ENCODE data around the gene HMCN1. TPM values are rescaled to one million over a fixed set of nuclear protein-coding genes. Genes with fewer than 3 reads are reported as not detected.

Gene HMCN1
- total RNA-seq, 1 experiment from 2014 or later = 0.23 TPM

DNA sequence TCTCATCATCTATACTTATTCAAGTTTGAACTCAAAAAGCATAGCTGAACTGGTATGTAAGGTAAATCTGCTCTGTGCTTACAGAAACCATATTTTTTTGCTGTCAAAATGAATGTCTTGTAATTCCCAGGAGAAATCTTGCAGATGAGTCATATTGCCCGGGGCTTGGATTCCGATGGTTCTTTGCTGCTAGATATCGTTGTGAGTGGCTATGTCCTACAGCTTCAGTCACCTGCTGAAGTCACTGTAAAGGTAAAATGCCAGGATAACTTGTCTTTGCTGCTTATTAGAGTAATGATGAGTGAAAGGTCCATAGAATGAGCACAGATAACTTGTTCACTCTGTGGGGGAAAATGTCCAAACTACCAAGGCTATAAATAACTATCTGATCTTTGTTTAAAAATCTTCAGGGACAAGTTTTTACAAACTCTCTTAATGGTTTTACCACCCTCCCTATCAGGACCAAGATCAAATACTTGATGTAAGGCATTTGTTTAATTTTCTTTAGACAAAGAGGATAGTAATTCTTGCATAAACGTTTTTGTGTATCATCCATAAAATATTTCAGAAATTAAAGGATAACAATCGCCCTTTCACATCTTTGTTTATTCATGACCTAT is 418.5 kb downstream of the HMCN1 start:
- in situ Hi-C loops (cut with HindIII; ENCODE audit: low pct_unique_long_range_greater_than_20kb, low sequenced_read_pairs) = no loop called here

DNA sequence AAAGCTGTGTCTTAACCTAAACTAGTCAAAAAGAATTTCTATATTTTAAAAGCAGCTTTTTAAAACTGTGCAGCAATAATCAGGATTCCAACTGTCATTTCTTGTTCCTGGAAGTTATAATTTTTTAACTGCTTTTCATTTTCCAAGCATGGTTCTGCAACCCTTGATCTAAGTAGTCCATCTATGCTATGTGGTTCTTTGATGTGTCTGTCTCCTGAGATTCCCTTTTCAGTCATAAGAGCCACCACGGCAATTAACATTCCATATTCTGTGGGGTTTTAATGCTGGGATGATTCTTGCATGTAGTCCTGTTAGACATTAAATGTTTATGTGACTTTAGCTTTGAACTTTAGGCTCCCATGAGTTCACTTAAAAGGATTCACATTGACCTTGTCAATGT is 420.5 kb downstream of the HMCN1 start:
- ChIA-PET POLR2A (no interaction called here), CTCF (no interaction called here)
- H3K4me3 ChIP-seq (ENCODE audit: low read depth in 2 of 2, low read length in 2 of 2) = no peak overlapping the region
- H3K27ac ChIP-seq (ENCODE audit: low read length) = no peak overlapping the region
- in situ Hi-C loops (cut with HindIII; ENCODE audit: low pct_unique_long_range_greater_than_20kb, low sequenced_read_pairs) (no loop called here), intact Hi-C loops (cut with micrococcal nuclease; ENCODE audit: unreplicated experiment) (loop anchor here (10.0 kb wide), 1 partner anchor 60 kb away; no protein-coding TSS in a partner anchor)
- BruUV-seq (replicated peaks) = no TSS peak
- H3K9me3 ChIP-seq (ENCODE audit: control insufficient read depth, insufficient read depth, low read depth, low read length) = no peaks in the 10 kb centered on the region
- H3K36me3 ChIP-seq (ENCODE audit: control insufficient read depth, insufficient read depth, low read length) = no peaks in the 10 kb centered on the region
- DNase-seq (ENCODE audit: low read depth, low spot score) = no peak
- no peaks in the 10 kb centered on the region for H3K27me3 ChIP-seq (ENCODE audit: control insufficient read depth, insufficient read depth, low read length)
- ATAC-seq = no peak
- peaks cover 4% of the 10 kb centered on the region; the same call in 1 of the 2 replicates for H3K4me1 ChIP-seq (ENCODE audit: control insufficient read depth, insufficient read depth, low read length)
- TF ChIP-seq POLR2AphosphoS5 (IDR thresholded peaks at IDR 0.05; ENCODE audit: low read depth, low read length) (no peak), SIN3A (IDR thresholded peaks at IDR 0.05; ENCODE audit: borderline replicate concordance, insufficient read depth, low read depth, low read length) (no peak), TCF7L2 (IDR thresholded peaks at IDR 0.05; ENCODE audit: low read depth, low read length) (no peak)
- TF ChIP-seq, protein P1, sequence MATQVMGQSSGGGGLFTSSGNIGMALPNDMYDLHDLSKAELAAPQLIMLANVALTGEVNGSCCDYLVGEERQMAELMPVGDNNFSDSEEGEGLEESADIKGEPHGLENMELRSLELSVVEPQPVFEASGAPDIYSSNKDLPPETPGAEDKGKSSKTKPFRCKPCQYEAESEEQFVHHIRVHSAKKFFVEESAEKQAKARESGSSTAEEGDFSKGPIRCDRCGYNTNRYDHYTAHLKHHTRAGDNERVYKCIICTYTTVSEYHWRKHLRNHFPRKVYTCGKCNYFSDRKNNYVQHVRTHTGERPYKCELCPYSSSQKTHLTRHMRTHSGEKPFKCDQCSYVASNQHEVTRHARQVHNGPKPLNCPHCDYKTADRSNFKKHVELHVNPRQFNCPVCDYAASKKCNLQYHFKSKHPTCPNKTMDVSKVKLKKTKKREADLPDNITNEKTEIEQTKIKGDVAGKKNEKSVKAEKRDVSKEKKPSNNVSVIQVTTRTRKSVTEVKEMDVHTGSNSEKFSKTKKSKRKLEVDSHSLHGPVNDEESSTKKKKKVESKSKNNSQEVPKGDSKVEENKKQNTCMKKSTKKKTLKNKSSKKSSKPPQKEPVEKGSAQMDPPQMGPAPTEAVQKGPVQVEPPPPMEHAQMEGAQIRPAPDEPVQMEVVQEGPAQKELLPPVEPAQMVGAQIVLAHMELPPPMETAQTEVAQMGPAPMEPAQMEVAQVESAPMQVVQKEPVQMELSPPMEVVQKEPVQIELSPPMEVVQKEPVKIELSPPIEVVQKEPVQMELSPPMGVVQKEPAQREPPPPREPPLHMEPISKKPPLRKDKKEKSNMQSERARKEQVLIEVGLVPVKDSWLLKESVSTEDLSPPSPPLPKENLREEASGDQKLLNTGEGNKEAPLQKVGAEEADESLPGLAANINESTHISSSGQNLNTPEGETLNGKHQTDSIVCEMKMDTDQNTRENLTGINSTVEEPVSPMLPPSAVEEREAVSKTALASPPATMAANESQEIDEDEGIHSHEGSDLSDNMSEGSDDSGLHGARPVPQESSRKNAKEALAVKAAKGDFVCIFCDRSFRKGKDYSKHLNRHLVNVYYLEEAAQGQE (IDR thresholded peaks at IDR 0.05; ENCODE audit: insufficient read depth in 1 of 2, low read depth in 2 of 2, low read length in 1 of 2) = no peak
- TF ChIP-seq, protein P2, sequence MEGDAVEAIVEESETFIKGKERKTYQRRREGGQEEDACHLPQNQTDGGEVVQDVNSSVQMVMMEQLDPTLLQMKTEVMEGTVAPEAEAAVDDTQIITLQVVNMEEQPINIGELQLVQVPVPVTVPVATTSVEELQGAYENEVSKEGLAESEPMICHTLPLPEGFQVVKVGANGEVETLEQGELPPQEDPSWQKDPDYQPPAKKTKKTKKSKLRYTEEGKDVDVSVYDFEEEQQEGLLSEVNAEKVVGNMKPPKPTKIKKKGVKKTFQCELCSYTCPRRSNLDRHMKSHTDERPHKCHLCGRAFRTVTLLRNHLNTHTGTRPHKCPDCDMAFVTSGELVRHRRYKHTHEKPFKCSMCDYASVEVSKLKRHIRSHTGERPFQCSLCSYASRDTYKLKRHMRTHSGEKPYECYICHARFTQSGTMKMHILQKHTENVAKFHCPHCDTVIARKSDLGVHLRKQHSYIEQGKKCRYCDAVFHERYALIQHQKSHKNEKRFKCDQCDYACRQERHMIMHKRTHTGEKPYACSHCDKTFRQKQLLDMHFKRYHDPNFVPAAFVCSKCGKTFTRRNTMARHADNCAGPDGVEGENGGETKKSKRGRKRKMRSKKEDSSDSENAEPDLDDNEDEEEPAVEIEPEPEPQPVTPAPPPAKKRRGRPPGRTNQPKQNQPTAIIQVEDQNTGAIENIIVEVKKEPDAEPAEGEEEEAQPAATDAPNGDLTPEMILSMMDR (IDR thresholded peaks at IDR 0.05) = no peak

More for the DNA sequence above, 418.5 kb downstream of the HMCN1 start:
- Histone ChIP-seq H3K27ac (ENCODE audit: low read length) (no peak overlapping the region), H3K4me3 (ENCODE audit: low read depth in 2 of 2, low read length in 2 of 2) (no peak overlapping the region), H3K9me3 (ENCODE audit: control insufficient read depth, insufficient read depth, low read depth, low read length) (no peaks in the 10 kb centered on the region), H3K4me1 (ENCODE audit: control insufficient read depth, insufficient read depth, low read length) (peaks cover 4% of the 10 kb centered on the region; the same call in 1 of the 2 replicates), H3K36me3 (ENCODE audit: control insufficient read depth, insufficient read depth, low read length) (no peaks in the 10 kb centered on the region), H3K27me3 (ENCODE audit: control insufficient read depth, insufficient read depth, low read length) (no peaks in the 10 kb centered on the region)
- CTCF ChIA-PET = no interaction called here
- no peak for DNase-seq (ENCODE audit: low read depth, low spot score)
- BruUV-seq (replicated peaks) = no TSS peak
- no peak; the same call in 1 of the 2 replicates for ATAC-seq
- POLR2A ChIA-PET = no interaction called here
- TF ChIP-seq, protein P2 (IDR thresholded peaks at IDR 0.05) = no peak
- TF ChIP-seq TCF7L2 (IDR thresholded peaks at IDR 0.05; ENCODE audit: low read depth, low read length) (no peak), POLR2AphosphoS5 (IDR thresholded peaks at IDR 0.05; ENCODE audit: low read depth, low read length) (no peak), SIN3A (IDR thresholded peaks at IDR 0.05; ENCODE audit: borderline replicate concordance, insufficient read depth, low read depth, low read length) (no peak)
- TF ChIP-seq, protein P1 (IDR thresholded peaks at IDR 0.05; ENCODE audit: insufficient read depth in 1 of 2, low read depth in 2 of 2, low read length in 1 of 2) = no peak
- intact Hi-C loops (cut with micrococcal nuclease; ENCODE audit: unreplicated experiment) = loop anchor here (10.0 kb wide), 1 partner anchor 62 kb away; no protein-coding TSS in a partner anchor

All from Panc1 (cell line).